ENCODE data around the gene MGLL.
"Not testable (repeated sequence)": the region's sequence is repeated elsewhere in the genome, so short reads cannot be mapped to it uniquely, and the experiment has no call there.

DNA sequence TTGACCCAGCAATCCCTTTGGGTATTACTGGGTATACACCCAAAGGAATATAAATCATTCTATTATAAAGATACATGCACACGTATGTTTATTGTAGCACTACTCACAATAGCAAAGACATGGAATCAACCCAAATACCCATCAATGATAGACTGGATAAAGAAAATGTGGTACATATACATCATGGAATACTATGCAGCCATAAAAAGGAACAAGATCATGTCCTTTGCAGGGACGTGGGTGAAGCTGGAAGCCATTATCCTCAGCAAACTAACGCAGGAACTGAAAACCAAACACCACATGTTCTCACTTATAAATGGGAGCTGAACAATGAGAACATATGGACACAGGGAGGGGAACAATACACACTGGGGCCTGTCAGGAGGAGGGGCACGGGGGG, 117.5 kb downstream of the MGLL start:
- TF ChIP-seq, protein P1, sequence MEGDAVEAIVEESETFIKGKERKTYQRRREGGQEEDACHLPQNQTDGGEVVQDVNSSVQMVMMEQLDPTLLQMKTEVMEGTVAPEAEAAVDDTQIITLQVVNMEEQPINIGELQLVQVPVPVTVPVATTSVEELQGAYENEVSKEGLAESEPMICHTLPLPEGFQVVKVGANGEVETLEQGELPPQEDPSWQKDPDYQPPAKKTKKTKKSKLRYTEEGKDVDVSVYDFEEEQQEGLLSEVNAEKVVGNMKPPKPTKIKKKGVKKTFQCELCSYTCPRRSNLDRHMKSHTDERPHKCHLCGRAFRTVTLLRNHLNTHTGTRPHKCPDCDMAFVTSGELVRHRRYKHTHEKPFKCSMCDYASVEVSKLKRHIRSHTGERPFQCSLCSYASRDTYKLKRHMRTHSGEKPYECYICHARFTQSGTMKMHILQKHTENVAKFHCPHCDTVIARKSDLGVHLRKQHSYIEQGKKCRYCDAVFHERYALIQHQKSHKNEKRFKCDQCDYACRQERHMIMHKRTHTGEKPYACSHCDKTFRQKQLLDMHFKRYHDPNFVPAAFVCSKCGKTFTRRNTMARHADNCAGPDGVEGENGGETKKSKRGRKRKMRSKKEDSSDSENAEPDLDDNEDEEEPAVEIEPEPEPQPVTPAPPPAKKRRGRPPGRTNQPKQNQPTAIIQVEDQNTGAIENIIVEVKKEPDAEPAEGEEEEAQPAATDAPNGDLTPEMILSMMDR (IDR thresholded peaks at IDR 0.05; ENCODE audit: low read depth, low read length, missing input control) = not testable (repeated sequence)
- TF ChIP-seq, protein P2, sequence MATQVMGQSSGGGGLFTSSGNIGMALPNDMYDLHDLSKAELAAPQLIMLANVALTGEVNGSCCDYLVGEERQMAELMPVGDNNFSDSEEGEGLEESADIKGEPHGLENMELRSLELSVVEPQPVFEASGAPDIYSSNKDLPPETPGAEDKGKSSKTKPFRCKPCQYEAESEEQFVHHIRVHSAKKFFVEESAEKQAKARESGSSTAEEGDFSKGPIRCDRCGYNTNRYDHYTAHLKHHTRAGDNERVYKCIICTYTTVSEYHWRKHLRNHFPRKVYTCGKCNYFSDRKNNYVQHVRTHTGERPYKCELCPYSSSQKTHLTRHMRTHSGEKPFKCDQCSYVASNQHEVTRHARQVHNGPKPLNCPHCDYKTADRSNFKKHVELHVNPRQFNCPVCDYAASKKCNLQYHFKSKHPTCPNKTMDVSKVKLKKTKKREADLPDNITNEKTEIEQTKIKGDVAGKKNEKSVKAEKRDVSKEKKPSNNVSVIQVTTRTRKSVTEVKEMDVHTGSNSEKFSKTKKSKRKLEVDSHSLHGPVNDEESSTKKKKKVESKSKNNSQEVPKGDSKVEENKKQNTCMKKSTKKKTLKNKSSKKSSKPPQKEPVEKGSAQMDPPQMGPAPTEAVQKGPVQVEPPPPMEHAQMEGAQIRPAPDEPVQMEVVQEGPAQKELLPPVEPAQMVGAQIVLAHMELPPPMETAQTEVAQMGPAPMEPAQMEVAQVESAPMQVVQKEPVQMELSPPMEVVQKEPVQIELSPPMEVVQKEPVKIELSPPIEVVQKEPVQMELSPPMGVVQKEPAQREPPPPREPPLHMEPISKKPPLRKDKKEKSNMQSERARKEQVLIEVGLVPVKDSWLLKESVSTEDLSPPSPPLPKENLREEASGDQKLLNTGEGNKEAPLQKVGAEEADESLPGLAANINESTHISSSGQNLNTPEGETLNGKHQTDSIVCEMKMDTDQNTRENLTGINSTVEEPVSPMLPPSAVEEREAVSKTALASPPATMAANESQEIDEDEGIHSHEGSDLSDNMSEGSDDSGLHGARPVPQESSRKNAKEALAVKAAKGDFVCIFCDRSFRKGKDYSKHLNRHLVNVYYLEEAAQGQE (IDR thresholded peaks at IDR 0.05) = not testable (repeated sequence)
- TF ChIP-seq, protein P3, sequence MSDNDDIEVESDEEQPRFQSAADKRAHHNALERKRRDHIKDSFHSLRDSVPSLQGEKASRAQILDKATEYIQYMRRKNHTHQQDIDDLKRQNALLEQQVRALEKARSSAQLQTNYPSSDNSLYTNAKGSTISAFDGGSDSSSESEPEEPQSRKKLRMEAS (IDR thresholded peaks at IDR 0.05) = not testable (repeated sequence)
- TF ChIP-seq GABPA (IDR thresholded peaks at IDR 0.05 in 1 of 2, conservative IDR thresholded peaks at IDR 0.05 in 1 of 2); RAD21 (IDR thresholded peaks at IDR 0.05); YY1 (IDR thresholded peaks at IDR 0.05); NR2F2 (IDR thresholded peaks at IDR 0.05); TAF1 (conservative IDR thresholded peaks at IDR 0.05); HNF4G (IDR thresholded peaks at IDR 0.05); SP1 (IDR thresholded peaks at IDR 0.05); EGR1 (IDR thresholded peaks at IDR 0.05; ENCODE audit: low read depth in 2 of 2); HNF4A (conservative IDR thresholded peaks at IDR 0.05): not testable (repeated sequence)
- TF ChIP-seq, protein P4, sequence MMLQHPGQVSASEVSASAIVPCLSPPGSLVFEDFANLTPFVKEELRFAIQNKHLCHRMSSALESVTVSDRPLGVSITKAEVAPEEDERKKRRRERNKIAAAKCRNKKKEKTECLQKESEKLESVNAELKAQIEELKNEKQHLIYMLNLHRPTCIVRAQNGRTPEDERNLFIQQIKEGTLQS (IDR thresholded peaks at IDR 0.05) = not testable (repeated sequence)
- TF ChIP-seq, protein P5, sequence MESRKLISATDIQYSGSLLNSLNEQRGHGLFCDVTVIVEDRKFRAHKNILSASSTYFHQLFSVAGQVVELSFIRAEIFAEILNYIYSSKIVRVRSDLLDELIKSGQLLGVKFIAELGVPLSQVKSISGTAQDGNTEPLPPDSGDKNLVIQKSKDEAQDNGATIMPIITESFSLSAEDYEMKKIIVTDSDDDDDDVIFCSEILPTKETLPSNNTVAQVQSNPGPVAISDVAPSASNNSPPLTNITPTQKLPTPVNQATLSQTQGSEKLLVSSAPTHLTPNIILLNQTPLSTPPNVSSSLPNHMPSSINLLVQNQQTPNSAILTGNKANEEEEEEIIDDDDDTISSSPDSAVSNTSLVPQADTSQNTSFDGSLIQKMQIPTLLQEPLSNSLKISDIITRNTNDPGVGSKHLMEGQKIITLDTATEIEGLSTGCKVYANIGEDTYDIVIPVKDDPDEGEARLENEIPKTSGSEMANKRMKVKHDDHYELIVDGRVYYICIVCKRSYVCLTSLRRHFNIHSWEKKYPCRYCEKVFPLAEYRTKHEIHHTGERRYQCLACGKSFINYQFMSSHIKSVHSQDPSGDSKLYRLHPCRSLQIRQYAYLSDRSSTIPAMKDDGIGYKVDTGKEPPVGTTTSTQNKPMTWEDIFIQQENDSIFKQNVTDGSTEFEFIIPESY (IDR thresholded peaks at IDR 0.05) = not testable (repeated sequence)
